SK-N-SH (cell line): ENCODE measurements around the gene STOML1. TPM values are rescaled to one million over a fixed set of nuclear protein-coding genes. Genes with fewer than 3 reads are reported as not detected.
A peak's percentile ranks its signal among the peaks of the same experiment; 100 is the strongest.
"Not testable (repeated sequence)": the region's sequence is repeated elsewhere in the genome, so short reads cannot be mapped to it uniquely, and the experiment has no call there.

ENCODE experiments used
- CTCF ChIA-PET: fragments of 300-600, 350-600 bp; formaldehyde crosslinking; extraction: SDS; loops from one replicate; lab custom pipeline; 2021; lab: Yijun Ruan, JAX
- POLR2A ChIA-PET: fragments of 350-600 bp; sonication (Branson Sonifier 250); formaldehyde crosslinking; extraction: SDS; loops from one replicate; lab custom pipeline; 2020; ENCODE audit warnings: antibody characterized with exemption, inconsistent platforms; lab: Yijun Ruan, JAX
- DNase-seq: peaks from one replicate; pipeline ENCODE4 v3.0.0; 2012
- H2AFZ ChIP-seq: fragments of 200-600 bp; sonication (generic); 2 replicates; pipeline ENCODE4 v1.8.1; 2016; ENCODE audit warnings: antibody characterized with exemption, mild to moderate bottlenecking, low read depth
- H3F3A ChIP-seq: fragments of 200-600 bp; sonication (generic); replicated peaks from 2 replicates; pipeline ENCODE3; 2016; ENCODE audit warnings: antibody characterized with exemption, mild to moderate bottlenecking; ENCODE audit not compliant: insufficient read depth
- H3K27ac ChIP-seq, 2 experiments: fragments of 200-500 bp in 1 of 2; fragments of 200-600 bp in 1 of 2; sonication (Bioruptor generic) in 1 of 2; sonication (generic), shearing (Covaris generic) in 1 of 2; 2 replicates each; pipeline versions ENCODE4 v1.5.1 to v1.6.1; 2014 to 2016; ENCODE audit warnings: low read depth in 2 of 2, inconsistent platforms in 1 of 2, low read length in 1 of 2, mild to moderate bottlenecking in 1 of 2, mixed read lengths in 1 of 2
- H3K27me3 ChIP-seq: fragments of 200-600 bp; sonication (generic), shearing (Covaris generic); 2 replicates; pipeline ENCODE4 v1.6.1; 2016; ENCODE audit warnings: mixed run types; ENCODE audit not compliant: insufficient read depth
- H3K36me3 ChIP-seq, 2 experiments: fragments of 200-500 bp in 1 of 2; fragments of 200-600 bp in 1 of 2; sonication (Bioruptor generic) in 1 of 2; sonication (generic) in 1 of 2; replicated peaks in 1 of 2; 2 replicates each; pipeline versions ENCODE3 to v1.5.1; 2014 to 2016; ENCODE audit warnings: low read length in 1 of 2, mild to moderate bottlenecking in 1 of 2; ENCODE audit not compliant: insufficient read depth in 2 of 2, control insufficient read depth in 1 of 2
- H3K4me1 ChIP-seq, 2 experiments: fragments of 200-500 bp in 1 of 2; fragments of 200-600 bp in 1 of 2; sonication (Bioruptor generic) in 1 of 2; sonication (generic), shearing (Covaris generic) in 1 of 2; 2 replicates each; pipeline versions ENCODE4 v1.5.1 to v1.6.1; 2014 to 2016; ENCODE audit warnings: low read depth in 1 of 2, low read length in 1 of 2, mixed run types in 1 of 2; ENCODE audit not compliant: insufficient read depth in 2 of 2, control insufficient read depth in 1 of 2
- H3K4me2 ChIP-seq: fragments of 200-600 bp; sonication (generic), shearing (Covaris generic); 2 replicates; pipeline ENCODE4 v1.6.1; 2017; ENCODE audit warnings: mixed run types
- H3K4me3 ChIP-seq, 2 experiments: fragments of 200-500 bp in 1 of 2; fragments of 200-600 bp in 1 of 2; sonication (Bioruptor generic) in 1 of 2; sonication (generic), shearing (Covaris generic) in 1 of 2; 2 replicates each; pipeline versions ENCODE4 v1.5.1 to v1.8.1; 2014 to 2016; ENCODE audit warnings: low read depth in 2 of 2, inconsistent platforms in 1 of 2, low read length in 1 of 2, mild to moderate bottlenecking in 1 of 2, mixed read lengths in 1 of 2, moderate library complexity in 1 of 2
- H3K79me2 ChIP-seq: fragments of 200-600 bp; sonication (generic); 2 replicates; pipeline ENCODE4 v1.8.1; 2017; ENCODE audit warnings: mild to moderate bottlenecking; ENCODE audit not compliant: insufficient read depth
- H3K9ac ChIP-seq: fragments of 200-600 bp; sonication (generic); 2 replicates; pipeline ENCODE4 v1.6.1; 2017; ENCODE audit warnings: mixed run types
- H3K9me2 ChIP-seq: fragments of 200-600 bp; sonication (generic); 2 replicates; pipeline ENCODE4 v1.6.1; 2017; ENCODE audit warnings: mixed run types
- H3K9me3 ChIP-seq: fragments of 200-600 bp; sonication (generic); 2 replicates; pipeline ENCODE4 v1.6.1; 2017; ENCODE audit warnings: mixed run types, mild to moderate bottlenecking, moderate library complexity
- H4K20me1 ChIP-seq: fragments of 200-600 bp; sonication (generic); 2 replicates; pipeline ENCODE4 v1.6.1; 2017; ENCODE audit warnings: mild to moderate bottlenecking, mixed run types; ENCODE audit not compliant: insufficient read depth
- CHD2 ChIP-seq: fragments of 150-350 bp; IDR thresholded peaks from 2 replicates; pipeline ENCODE4 v1.6.1; 2018; ENCODE audit warnings: low read length; ENCODE audit not compliant: partially characterized antibody
- NFIC ChIP-seq: IDR thresholded peaks from 2 replicates; pipeline ENCODE4 v1.4.0; 2012; ENCODE audit warnings: borderline replicate concordance
- RAD21 ChIP-seq: IDR thresholded peaks from 2 replicates; pipeline ENCODE4 v1.6.1; 2012; ENCODE audit warnings: mild to moderate bottlenecking, low read length
- RCOR1 ChIP-seq: fragments of 150-350 bp; IDR thresholded peaks from 2 replicates; pipeline ENCODE4 v1.6.1; 2017; ENCODE audit warnings: antibody characterized with exemption, low read length
- RFX5 ChIP-seq: IDR thresholded peaks from 2 replicates; pipeline ENCODE4 v1.6.1; 2012; ENCODE audit warnings: mild to moderate bottlenecking, improper control_type of control experiment, low read length
- SMC3 ChIP-seq: IDR thresholded peaks from 2 replicates; pipeline ENCODE4 v1.6.1; 2012; ENCODE audit warnings: low read depth, low read length, improper control_type of control experiment
- WGBS: methylation state at CpG from one replicate; pipeline ENCODE4 v1.1.6; 2017; ENCODE audit warnings: low lambda C conversion rate; 5-methylcytosine and 5-hydroxymethylcytosine counted together
- polyA plus RNA-seq, 3 experiments: library from polyadenylated mRNA; depleted of rRNA; stranded (reverse); fragments of >200 nt; gene quantifications; 2 replicates each; pipeline ENCODE4 v1.2.3, GENCODE V29; 2012
- TF ChIP-seq, protein P1 (sequence below): fragments of 200-600 bp; sonication (generic); IDR thresholded peaks from 2 replicates; pipeline ENCODE4 v1.6.1; 2017; ENCODE audit warnings: antibody characterized with exemption, mild to moderate bottlenecking, moderate library complexity
- TF ChIP-seq, protein P2 (sequence below): IDR thresholded peaks from 2 replicates; pipeline ENCODE4 v1.4.0; 2012; ENCODE audit warnings: low read depth, borderline replicate concordance
- TF ChIP-seq, protein P3 (sequence below): IDR thresholded peaks from 2 replicates; pipeline ENCODE4 v1.6.1; 2012; ENCODE audit warnings: mild to moderate bottlenecking, low read depth, low read length, moderate library complexity
- TF ChIP-seq, protein P4 (sequence below): IDR thresholded peaks from 2 replicates; pipeline ENCODE4 v1.4.0; 2012; ENCODE audit warnings: low read depth, borderline replicate concordance

Gene STOML1
- polyA plus RNA-seq, 1 of the 3 experiments (the other 2 are of a cell fraction) = 20.4 TPM

DNA sequence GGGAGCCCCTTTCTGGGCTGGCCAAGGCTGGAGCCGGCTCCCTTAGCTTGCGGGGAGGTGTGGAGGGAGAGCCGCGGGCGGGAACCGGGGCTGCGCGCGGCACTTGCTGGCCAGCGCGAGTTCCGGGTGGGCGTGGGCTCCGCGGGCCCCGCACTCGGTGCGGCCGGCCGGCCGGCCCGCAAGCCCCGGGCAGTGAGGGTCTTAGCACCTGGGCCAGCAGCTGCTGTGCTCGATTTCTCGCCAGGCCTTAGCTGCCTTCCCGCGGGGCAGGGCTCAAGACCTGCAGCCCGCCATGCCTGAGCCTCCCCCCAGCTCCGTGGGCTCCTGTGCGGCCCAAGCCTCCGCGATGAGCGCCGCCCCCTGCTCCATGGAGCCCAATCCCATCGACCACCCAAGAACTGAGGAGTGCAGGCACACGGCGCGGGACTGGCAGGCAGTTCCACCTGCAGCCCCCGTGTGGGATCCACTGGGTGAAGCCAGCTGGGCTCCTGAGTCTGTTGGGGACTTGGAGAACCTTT lies 18.4 kb downstream of the STOML1 start:
- H3K79me2 ChIP-seq, H2AFZ ChIP-seq, H4K20me1 ChIP-seq, H3K4me2 ChIP-seq, DNase-seq, H3K36me3 ChIP-seq, H3K9ac ChIP-seq, H3K27me3 ChIP-seq, H3K4me3 ChIP-seq, H3K9me2 ChIP-seq, H3K27ac ChIP-seq, POLR2A ChIA-PET, H3K4me1 ChIP-seq, H3K9me3 ChIP-seq: not testable (repeated sequence)
- CTCF ChIA-PET = interaction anchor here (0.7 to 14.9 kb wide), 19 partner anchors 10 to 402 kb away, joined by 3 to 280 read pairs (median 6); partner anchors contain the start of genes PML, STOML1 and TBC1D21
- peaks cover 12% of the 10 kb centered on the region for H3F3A ChIP-seq
- 98% methylated on average over 9 of the region's 39 CpGs for WGBS

DNA sequence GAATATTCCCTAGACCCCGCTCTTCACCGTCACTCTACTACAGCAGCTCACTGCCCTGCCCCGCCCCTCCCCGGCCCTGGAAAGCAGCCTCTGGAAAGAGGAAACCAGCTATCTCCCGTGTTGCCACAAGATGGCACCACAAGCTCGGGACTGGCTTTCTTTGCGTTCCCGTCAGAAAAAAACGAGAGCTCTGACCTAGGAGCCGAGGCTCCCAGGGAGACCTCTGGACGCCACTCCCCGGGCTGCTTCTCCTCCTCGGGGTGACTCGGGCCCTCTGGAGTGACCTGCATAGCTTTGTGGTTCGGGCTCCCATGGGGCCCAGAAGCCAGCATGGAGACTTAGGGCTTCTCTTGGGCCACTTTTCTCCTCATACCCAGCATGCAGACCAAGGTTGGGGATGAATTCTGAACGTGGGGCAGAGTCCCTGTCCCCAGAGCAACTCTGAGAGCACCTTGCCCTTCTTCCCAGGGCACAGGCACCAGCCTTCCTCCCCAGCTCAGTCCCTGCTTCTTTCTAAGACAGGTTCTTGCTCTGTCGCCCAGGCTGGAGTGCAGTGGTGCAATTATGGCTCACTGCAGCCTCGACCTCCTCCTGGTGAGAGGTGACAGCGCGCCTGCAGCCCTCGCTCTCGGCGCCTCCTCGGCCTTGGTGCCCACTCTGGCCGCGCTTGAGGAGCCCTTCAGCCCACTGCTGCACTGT lies 19.0 kb downstream of the STOML1 start:
- 46% methylated on average over 19 of the region's 26 CpGs for WGBS
- Histone ChIP-seq H3K9me2 (no peaks in the 10 kb centered on the region), H3F3A (peaks cover 12% of the 10 kb centered on the region), H2AFZ (peak overlapping the region; percentile 87), H3K79me2 (no peaks in the 10 kb centered on the region), H3K4me3 (peak overlapping the region in 1 of 2 experiments; percentile 50; a peak in 1 of 4 replicates), H3K9ac (no peak overlapping the region), H3K27ac (no peak overlapping the region), H3K4me2 (peak overlapping the region; percentile 73), H3K36me3 (no peaks in the 10 kb centered on the region), H3K27me3 (no peaks in the 10 kb centered on the region), H4K20me1 (no peaks in the 10 kb centered on the region), H3K9me3 (no peaks in the 10 kb centered on the region), H3K4me1 (peaks cover 8 to 10% of the 10 kb centered on the region in 2 experiments; a peak in 2 of 4 replicates)
- DNase-seq = peak; percentile 93
- CTCF ChIA-PET = interaction anchor here (0.6 to 14.9 kb wide), 46 partner anchors 9 to 402 kb away, joined by 3 to 280 read pairs (median 4); partner anchors contain the start of genes PML, STOML1 and TBC1D21
- POLR2A ChIA-PET = interaction anchor here (2.0 kb wide), 1 partner anchor 22 kb away, joined by 6 read pairs; no protein-coding TSS in a partner anchor
- TF ChIP-seq RCOR1 (no peak), NFIC (no peak), SMC3 (peak; percentile 94), RFX5 (0 out of 2 replicates have a peak, but pooled peaks have one; percentile 17), CHD2 (peak; percentile 39), RAD21 (peak; percentile 97)
- TF ChIP-seq, protein P1, sequence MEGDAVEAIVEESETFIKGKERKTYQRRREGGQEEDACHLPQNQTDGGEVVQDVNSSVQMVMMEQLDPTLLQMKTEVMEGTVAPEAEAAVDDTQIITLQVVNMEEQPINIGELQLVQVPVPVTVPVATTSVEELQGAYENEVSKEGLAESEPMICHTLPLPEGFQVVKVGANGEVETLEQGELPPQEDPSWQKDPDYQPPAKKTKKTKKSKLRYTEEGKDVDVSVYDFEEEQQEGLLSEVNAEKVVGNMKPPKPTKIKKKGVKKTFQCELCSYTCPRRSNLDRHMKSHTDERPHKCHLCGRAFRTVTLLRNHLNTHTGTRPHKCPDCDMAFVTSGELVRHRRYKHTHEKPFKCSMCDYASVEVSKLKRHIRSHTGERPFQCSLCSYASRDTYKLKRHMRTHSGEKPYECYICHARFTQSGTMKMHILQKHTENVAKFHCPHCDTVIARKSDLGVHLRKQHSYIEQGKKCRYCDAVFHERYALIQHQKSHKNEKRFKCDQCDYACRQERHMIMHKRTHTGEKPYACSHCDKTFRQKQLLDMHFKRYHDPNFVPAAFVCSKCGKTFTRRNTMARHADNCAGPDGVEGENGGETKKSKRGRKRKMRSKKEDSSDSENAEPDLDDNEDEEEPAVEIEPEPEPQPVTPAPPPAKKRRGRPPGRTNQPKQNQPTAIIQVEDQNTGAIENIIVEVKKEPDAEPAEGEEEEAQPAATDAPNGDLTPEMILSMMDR = peak; percentile 84
- TF ChIP-seq, protein P2, sequence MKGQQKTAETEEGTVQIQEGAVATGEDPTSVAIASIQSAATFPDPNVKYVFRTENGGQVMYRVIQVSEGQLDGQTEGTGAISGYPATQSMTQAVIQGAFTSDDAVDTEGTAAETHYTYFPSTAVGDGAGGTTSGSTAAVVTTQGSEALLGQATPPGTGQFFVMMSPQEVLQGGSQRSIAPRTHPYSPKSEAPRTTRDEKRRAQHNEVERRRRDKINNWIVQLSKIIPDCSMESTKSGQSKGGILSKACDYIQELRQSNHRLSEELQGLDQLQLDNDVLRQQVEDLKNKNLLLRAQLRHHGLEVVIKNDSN = no peak
- TF ChIP-seq, protein P3, sequence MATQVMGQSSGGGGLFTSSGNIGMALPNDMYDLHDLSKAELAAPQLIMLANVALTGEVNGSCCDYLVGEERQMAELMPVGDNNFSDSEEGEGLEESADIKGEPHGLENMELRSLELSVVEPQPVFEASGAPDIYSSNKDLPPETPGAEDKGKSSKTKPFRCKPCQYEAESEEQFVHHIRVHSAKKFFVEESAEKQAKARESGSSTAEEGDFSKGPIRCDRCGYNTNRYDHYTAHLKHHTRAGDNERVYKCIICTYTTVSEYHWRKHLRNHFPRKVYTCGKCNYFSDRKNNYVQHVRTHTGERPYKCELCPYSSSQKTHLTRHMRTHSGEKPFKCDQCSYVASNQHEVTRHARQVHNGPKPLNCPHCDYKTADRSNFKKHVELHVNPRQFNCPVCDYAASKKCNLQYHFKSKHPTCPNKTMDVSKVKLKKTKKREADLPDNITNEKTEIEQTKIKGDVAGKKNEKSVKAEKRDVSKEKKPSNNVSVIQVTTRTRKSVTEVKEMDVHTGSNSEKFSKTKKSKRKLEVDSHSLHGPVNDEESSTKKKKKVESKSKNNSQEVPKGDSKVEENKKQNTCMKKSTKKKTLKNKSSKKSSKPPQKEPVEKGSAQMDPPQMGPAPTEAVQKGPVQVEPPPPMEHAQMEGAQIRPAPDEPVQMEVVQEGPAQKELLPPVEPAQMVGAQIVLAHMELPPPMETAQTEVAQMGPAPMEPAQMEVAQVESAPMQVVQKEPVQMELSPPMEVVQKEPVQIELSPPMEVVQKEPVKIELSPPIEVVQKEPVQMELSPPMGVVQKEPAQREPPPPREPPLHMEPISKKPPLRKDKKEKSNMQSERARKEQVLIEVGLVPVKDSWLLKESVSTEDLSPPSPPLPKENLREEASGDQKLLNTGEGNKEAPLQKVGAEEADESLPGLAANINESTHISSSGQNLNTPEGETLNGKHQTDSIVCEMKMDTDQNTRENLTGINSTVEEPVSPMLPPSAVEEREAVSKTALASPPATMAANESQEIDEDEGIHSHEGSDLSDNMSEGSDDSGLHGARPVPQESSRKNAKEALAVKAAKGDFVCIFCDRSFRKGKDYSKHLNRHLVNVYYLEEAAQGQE = no peak
- TF ChIP-seq, protein P4, sequence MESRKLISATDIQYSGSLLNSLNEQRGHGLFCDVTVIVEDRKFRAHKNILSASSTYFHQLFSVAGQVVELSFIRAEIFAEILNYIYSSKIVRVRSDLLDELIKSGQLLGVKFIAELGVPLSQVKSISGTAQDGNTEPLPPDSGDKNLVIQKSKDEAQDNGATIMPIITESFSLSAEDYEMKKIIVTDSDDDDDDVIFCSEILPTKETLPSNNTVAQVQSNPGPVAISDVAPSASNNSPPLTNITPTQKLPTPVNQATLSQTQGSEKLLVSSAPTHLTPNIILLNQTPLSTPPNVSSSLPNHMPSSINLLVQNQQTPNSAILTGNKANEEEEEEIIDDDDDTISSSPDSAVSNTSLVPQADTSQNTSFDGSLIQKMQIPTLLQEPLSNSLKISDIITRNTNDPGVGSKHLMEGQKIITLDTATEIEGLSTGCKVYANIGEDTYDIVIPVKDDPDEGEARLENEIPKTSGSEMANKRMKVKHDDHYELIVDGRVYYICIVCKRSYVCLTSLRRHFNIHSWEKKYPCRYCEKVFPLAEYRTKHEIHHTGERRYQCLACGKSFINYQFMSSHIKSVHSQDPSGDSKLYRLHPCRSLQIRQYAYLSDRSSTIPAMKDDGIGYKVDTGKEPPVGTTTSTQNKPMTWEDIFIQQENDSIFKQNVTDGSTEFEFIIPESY = no peak
